ENCODE results near the gene TMC1.

The TMC1 gene

GRCh38 chr9:72615931-72616330, 94.5 kb downstream of the TMC1 start:
- no peak for TF ChIP-seq CTCF (IDR thresholded peaks at IDR 0.05; ENCODE audit: low read depth, low read length, missing control alignments)
- H3K4me3 ChIP-seq (ENCODE audit: low read depth, low read length) = no peak overlapping the region
- DNase-seq (ENCODE audit: low read depth) = no peak
- in situ Hi-C loops (cut with HindIII; ENCODE audit: low sequenced_read_pairs) = no loop called here

GRCh38 chr9:72618811-72619210, 97.4 kb downstream of the TMC1 start:
- DNase-seq (ENCODE audit: low read depth) = no peak
- no peak for TF ChIP-seq CTCF (IDR thresholded peaks at IDR 0.05; ENCODE audit: low read depth, low read length, missing control alignments)
- in situ Hi-C loops (cut with HindIII; ENCODE audit: low sequenced_read_pairs) = no loop called here
- no peak overlapping the region for H3K4me3 ChIP-seq (ENCODE audit: low read depth, low read length)

GRCh38 chr9:72622186-72622585, 100.8 kb downstream of the TMC1 start:
- no peak for TF ChIP-seq CTCF (IDR thresholded peaks at IDR 0.05; ENCODE audit: low read depth, low read length, missing control alignments)

GRCh38 chr9:72623156-72623555, 101.7 kb downstream of the TMC1 start:
- no peak for DNase-seq (ENCODE audit: low read depth)
- no peak for TF ChIP-seq CTCF (IDR thresholded peaks at IDR 0.05; ENCODE audit: low read depth, low read length, missing control alignments)
- in situ Hi-C loops (cut with HindIII; ENCODE audit: low sequenced_read_pairs) = no loop called here
- no peak overlapping the region for H3K4me3 ChIP-seq (ENCODE audit: low read depth, low read length)

More at GRCh38 chr9:72622186-72622585, 100.8 kb downstream of the TMC1 start:
- in situ Hi-C loops (cut with HindIII; ENCODE audit: low sequenced_read_pairs) = no loop called here
- DNase-seq (ENCODE audit: low read depth) = no peak
- H3K4me3 ChIP-seq (ENCODE audit: low read depth, low read length) = no peak overlapping the region

- in situ Hi-C loops (cut with HindIII; ENCODE audit: low sequenced_read_pairs) = no loop called here
- no peak for TF ChIP-seq CTCF (IDR thresholded peaks at IDR 0.05; ENCODE audit: low read depth, low read length, missing control alignments)
Measured at GRCh38 chr9:72627147-72627546, 105.7 kb downstream of the TMC1 start.

GRCh38 chr9:72627956-72628540, 106.6 kb downstream of the TMC1 start:
- in situ Hi-C loops (cut with HindIII; ENCODE audit: low sequenced_read_pairs) = no loop called here
- DNase-seq (ENCODE audit: low read depth) = no peak
- H3K4me3 ChIP-seq (ENCODE audit: low read depth, low read length) = no peak overlapping the region
- no peak for TF ChIP-seq CTCF (IDR thresholded peaks at IDR 0.05; ENCODE audit: low read depth, low read length, missing control alignments)

More at GRCh38 chr9:72627147-72627546, 105.7 kb downstream of the TMC1 start:
- H3K4me3 ChIP-seq (ENCODE audit: low read depth, low read length) = no peak overlapping the region
- no peak for DNase-seq (ENCODE audit: low read depth)
